ENCODE measurements around the gene ADAMTS20. TPM values are rescaled to one million over a fixed set of nuclear protein-coding genes. Genes with fewer than 3 reads are reported as not detected.
A peak's percentile ranks its signal among the peaks of the same experiment; 100 is the strongest.
"Not testable (repeated sequence)": the region's sequence is repeated elsewhere in the genome, so short reads cannot be mapped to it uniquely, and the experiment has no call there.

Gene ADAMTS20
- total RNA-seq, 1 experiment from 2014 or later = 0.30 TPM

DNA sequence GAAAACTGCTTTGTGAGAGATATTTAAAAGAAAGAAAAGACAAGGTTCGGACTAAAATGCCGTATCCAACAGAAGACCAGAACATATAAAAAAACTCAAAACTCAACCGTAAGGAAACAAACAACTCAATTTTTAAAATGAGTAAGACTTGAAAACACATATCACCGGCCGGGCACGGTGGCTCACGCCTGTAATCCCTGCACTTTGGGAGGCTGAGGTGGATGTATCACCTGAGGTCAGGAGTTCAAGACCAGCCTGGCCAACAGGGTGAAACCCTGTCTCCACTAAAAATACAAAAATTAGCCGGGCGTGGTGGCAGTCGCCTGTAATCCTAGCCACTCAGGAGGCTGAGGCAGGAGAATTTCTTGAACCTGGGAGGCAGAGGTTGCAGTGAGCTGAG lies 192.0 kb downstream of the ADAMTS20 start:
- not testable (repeated sequence) for DNase-seq (ENCODE audit: low read depth)

DNA sequence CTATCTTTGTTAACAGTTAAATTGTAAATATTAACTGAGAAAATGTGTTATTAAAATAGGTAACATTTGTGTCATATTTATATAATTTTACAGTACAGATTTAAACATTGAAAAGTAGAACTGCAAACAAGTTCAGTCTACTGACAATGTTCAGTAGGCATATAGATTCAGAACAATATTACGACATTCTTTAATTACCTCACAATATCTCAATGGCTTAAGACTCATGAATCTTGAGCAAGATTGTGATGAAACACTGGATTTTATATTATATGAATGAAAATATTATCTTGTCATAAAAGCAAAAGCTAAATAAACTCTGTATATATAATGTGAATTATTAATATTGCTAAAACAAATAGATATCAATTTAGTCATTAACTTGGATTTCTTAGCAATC lies 194.9 kb downstream of the ADAMTS20 start:
- no peak for DNase-seq (ENCODE audit: low read depth)

DNA sequence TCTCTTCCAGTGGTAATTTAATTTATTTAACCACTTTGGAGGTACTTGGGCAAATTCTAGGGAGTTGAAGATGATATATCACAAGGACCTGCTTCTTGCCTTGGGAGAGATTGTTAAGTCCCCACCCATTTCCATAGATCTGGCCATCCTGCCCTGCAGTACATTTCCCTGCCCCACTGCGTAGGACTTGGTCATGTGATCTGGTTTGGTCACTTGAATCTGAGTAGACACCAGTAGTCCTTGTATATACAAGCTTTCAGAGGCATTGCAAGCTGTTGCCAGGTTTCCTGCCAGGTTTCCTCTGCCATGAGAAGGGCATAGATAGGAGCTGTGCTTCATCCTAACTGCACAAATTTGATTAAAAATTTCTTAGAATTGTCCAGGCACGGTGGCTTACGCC lies 200.0 kb downstream of the ADAMTS20 start:
- no peak for DNase-seq (ENCODE audit: low read depth)

DNA sequence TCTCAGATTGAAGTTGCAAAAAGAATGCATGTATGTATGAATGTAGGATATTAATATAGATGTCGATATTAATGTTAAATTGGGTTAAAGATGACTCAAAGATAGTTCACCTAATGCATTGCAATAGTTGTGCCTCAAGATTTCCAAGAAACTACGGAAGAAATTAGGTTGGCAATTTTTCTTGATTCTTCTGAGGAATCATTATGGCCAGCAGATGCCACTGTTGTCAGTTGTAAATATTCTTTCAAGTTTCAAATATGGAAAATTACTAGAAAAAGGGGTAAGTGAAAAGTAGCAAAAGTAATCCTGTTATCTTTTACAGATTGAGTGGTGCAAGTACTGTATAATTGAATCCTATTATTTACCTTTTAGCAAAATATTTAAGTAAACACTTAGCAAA lies 202.1 kb downstream of the ADAMTS20 start:
- DNase-seq (ENCODE audit: low read depth) = no peak

DNA sequence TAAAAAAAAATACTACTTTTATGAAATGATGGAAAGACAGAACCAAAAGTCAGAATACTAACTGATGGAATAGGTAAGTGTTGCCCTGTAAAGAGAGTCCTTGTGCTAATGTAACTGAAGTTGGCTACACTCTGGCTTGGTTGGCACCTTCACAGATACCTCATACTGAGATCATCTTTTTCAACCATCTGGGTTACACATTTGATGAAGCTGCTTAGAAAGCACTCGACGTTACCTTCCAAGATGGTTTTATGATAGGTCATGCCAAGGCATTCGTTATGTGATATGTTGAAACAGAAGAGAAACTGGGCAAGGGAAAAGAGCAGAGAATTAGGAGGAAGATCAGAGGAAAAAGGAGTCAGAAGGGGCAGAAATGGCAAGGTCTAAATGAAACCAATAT lies 203.8 kb downstream of the ADAMTS20 start:
- DNase-seq (ENCODE audit: low read depth) = no peak

DNA sequence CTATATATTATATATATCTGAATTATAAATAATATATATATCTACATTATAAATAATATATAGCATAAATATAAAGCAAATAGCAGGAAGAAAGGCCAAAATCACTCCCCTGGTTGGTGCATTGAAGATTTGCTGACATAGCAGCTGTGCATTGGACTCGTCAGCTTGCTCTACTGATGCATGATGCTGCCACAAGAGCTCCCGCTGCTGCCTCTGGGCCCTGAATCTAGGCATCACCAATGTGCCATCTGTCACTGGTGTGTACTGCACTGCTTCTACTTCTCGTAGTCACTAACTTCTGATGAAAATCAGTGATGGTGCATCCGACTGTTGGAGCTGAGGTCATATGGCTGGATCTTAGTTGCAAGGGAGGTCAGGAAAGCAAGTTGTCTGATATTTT lies 205.0 kb downstream of the ADAMTS20 start:
- DNase-seq (ENCODE audit: low read depth) = no peak

DNA sequence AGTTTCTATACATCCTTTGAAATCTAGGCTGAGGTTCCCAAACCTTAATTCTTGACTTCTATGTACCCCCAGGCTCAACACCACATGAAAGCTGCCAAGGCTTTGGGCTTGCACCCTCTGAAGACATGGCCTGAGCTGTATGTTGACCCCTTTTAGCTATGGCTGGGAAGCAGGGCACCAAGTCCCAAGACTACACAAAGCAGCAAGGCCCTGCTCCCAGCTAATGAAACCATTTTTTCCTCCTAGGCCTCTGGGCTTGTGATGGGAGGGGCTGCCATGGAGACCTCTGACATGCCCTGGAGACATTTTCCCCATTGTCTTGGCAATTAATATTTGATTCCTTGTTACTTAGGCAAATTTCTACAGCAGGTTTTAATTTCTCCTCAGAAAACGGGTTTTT lies 207.0 kb downstream of the ADAMTS20 start:
- DNase-seq (ENCODE audit: low read depth) = no peak

DNA sequence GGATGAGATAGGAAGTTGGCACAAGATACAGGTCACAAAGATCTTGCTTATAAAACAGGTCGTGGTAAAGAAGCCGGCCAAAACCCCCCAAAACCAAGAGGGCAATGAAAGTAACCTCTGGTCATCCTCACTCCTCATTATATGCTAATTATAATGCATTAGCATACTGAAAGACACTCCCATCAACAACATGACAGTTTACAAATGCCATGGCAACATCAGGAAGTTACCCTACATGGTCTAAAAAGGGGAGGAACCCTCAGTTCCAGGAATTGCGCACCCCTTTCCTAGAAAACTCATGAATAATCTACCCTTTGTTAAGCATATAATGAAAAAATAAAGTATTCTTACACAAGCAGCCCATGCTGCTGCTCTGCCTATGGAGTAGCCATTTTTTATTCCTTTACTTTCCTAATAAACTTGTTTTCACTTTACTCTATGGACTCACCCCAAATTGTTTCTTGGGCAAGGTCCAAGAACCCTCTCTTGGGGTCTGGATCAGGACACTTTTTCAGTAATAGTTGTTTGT lies 210.2 kb downstream of the ADAMTS20 start:
- not testable (repeated sequence) for DNase-seq (ENCODE audit: low read depth)

DNA sequence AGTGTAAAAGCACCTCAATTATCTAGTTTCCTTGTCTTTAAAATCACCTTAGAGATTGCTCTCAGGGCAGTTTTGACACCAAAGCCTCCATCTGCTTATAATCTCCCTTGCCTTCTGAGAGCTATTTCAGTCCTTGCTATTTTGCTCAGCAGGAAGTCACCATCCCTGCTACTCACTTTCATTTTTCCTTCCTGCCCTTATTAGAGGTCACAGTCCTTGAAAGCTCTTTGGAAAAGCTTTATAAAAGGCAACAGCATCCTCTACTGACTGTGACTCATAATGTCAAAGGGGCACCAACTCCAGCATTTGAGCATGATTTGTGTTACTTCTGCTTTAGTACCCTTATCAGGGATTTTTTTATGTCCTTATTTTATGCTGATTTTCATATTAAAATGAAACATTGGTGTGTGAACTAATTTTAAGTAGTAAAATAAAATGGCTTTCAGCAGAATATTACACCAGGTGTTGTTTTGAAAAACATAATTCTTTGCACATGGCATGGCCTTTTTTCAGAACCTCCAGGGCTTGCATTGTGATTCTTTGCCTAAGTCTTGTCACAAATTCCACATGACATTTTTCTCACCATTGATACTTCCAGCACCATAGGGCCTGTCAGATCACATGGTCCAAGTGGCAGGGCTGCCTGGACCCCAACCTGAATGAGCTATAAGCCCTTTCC lies 213.0 kb downstream of the ADAMTS20 start:
- DNase-seq (ENCODE audit: low read depth) = peak; percentile 84

DNA sequence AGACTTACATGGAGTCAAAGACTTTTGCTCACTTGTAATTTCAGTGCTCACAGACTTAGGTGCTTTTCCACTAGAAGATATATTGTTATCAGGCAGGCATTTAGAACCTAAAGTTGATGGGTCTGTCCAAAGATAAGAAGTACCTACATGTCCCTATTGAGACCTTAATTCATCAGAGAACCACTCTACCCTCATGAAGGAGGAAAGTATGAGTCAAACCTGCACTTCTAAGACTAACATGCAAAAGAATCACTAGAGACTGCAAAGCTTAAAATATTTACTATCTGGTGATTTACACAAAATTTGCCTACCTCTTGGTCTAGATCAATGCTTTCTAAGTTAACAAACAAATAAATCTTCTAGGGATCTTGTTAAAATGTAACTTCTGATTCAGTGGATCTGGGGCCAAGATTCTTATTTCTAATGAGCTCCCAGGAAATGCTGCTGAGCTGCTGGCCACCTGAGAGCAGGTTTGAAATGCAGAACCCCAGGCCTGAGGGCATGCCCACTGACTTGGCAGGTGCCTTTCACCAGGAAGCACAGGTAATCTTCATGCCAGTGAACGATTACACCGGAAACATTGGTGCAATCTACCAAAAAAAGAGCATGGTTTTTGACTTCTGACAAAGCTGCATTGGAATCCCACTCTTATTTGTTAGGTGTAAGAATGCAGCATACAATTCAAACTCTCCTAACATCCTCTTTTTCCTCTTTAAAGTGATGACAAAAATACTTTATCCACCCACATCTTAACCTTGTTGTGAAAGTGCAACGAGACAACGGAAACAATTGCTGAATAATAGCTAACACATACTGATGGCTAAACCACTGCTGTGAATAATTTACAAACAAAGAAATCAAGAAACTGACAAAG lies 214.2 kb downstream of the ADAMTS20 start:
- peak; percentile 32 for DNase-seq (ENCODE audit: low read depth)

DNA sequence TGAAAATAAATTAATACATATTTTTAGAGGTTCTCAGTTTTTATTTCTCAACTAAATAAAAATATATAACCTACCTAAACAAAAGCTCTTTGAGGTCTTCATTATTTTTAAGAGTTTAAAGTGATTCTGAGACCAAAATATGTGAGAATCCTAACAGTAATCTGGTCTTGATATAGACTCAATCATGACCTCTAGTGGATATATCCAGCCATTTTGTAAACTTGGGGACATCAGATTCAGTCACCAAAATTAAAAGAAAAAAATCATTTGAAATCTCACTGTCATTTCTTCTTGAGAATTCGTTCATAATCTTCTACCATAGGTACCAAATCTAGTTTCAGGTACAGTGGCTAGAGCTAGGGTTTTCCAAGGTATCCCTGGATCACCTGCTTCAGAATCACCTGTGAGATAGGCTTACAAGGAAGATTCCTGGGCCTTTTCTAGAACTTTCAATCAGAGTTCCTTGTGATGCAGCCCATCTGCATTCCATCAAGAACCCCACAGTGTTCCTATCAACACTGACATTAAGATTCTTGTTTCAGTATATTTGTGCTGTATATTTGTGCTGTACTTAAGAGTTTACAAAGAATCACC lies 214.9 kb downstream of the ADAMTS20 start:
- peak; percentile 48 for DNase-seq (ENCODE audit: low read depth)

DNA sequence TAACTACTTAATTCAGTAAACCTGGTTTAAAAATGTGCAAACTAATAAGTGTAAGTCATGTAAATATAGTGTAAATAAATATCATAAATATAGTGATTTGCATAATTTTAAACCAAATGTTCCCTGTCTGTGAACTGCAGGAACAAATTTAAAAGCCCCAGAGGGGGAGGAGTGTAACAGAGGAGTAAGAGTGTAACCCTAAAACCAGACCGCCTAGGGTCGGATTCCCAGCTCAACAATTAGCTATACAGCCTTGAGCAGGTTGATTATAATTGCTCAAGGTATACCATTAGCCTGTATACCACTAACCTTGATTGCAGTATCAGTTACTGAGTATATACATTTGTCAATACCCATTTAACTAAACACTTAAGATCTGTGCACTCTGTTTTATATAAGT lies 218.4 kb downstream of the ADAMTS20 start:
- no peak for DNase-seq (ENCODE audit: low read depth)

DNA sequence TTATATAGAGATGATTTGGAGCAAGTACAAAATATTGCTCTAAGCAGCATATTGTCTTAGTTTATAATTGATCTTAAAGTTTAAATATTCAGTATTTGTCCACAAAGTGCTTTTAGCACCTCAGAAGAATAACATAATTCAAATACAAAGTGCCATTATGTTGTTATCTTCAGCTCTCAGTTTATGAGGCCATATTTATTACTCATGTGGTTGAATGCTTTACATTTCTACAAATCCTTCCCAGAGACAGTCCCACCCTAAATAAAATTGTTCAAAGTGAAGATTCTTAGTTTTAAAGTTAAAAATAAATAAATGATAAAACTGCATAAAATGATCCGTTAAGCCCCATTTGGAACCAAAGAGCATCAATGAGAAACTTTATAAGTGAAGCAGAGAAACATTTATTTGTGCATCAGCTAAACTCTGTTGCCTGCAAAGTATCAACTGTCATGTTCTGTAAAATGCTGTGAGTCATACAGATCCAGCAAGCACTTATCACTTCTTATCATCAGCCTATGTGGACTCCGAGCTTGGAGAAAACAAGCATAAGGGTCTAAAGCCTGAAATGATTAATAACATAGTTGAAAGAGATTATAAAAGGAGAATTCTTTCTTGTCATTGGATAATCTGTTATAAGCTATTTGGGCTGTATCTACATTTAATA lies 218.9 kb downstream of the ADAMTS20 start:
- peak; percentile 70 for DNase-seq (ENCODE audit: low read depth)

DNA sequence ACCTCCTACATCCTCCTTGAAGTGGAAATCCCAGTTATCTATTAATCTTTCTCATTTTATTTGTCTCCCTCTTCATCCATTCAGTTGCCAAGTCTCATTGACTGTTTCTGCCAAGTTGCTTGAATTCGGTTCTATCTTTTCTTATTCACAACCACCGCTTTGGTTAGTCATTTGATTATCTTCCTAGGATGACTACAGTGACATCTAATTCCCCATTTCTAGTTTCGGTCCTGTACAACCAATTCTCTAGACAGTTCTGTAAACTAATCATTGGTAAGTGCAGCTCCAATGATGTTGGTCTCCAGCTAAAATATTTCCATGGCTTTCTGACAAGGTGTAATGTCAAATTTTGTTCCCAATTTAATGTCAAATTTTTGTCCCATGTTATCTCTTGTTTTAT lies 220.1 kb downstream of the ADAMTS20 start:
- DNase-seq (ENCODE audit: low read depth) = no peak

DNA sequence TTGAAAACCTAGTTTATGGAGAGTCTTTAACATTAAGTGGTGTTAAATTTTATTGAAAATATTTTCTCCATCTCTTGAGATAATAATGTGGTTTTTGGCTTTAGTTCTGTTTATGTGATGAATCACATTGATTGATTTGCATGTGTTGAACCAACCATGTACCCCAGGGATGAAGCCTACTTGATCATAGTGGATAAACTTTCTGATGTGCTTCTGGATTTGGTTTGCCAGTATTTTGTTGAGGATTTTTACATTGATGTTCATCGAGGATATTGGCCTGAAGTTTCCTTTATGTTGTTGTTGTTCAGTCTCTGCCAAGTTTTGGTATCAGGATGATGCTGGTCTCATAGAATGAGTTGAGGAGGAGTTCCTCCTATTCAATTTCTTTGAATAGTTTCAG lies 222.6 kb downstream of the ADAMTS20 start:
- no peak for DNase-seq (ENCODE audit: low read depth)

DNA sequence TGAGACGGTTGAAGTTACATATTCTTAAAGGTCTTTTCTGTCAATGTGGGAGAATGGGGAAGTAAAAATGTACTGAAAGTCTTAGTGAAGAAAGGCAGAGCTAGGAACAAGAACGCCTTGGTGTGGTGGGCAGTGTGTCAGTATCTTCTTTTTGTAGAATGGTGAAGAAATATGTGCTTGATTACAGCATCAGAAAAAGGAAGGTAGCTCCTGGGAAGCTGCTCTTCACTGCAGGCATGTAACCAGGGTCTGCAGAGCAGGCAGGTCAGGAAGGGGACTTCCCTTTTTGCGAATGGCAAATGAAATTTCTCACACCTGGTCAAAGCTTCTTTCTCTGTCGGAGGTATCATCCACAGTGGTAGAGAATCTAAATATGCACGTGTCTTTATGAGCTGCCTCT lies 226.2 kb downstream of the ADAMTS20 start:
- DNase-seq (ENCODE audit: low read depth) = no peak

DNA sequence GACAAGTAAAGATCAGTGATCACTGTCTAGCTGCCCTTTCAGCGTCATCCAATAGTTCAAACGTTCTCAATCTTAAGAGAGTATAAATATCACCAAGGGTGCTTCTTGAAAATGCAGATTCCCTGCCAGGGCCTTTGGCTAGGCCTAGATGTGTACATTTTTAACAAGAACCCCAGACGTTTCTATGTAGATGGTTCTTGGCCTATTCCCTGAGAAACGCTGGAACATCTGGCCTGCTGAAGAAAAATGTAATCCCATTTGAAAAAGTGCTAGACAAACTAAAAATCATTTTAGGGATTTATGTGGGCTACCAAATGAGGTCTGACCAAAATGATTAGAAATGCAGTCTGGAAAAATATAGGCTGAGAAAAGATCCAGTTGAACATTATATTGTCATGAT lies 231.7 kb downstream of the ADAMTS20 start:
- DNase-seq (ENCODE audit: low read depth) = no peak

DNA sequence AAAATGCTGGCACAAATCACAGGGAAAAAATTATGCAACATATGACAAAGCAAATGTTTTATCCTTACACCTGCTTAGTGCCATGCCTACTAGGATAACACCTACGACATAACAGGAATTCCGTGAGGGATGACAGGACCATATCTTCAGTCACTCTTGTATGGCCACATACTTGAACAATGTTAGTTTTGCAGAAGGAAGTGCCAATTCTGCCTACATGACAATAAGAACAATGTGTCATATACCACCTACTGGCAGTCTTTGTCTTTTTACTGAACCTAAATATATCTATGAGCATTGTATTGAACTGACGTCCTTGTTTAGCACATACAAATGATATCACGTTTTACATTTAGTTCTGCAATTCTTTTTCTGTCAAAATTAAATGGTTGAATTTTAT lies 234.0 kb downstream of the ADAMTS20 start:
- no peak for DNase-seq (ENCODE audit: low read depth)

DNA sequence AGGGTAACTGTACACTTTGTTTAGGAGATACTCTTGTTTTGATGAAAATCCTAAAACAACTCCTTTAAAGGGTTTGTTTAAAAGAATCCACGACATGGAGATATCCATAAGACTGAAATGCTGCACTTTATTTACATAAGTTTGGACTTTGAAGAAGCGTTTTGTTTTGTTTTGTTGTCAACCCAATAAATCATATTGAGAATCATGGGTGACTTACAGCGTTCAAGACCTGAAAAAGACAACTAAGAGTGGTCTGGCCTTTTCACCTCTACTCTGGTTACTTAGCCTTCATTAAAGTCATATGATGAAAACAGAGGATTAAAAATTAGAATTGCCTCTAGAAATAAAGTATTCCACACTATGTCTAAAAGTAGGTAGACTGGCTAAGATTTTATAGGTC lies 234.8 kb downstream of the ADAMTS20 start:
- DNase-seq (ENCODE audit: low read depth) = peak; percentile 4

DNA sequence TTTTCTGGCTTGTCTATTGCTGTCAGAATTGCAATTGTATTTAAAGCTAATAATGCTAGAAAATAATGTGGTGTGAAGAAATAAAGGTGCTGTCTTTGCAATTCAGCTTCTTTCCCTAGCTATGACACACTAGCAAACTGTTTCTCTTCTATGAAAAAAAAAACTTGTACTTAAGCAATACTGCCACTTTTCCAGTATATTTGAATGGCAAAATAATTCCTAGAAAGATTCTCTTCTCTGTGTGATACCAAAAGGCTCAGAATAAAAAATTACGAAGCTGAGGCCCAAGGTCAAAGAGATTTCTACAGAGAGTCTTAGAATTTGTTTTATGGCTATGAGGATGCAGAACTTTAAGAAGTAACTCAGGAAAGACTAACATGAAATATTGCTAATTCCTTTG lies 235.5 kb downstream of the ADAMTS20 start:
- no peak for DNase-seq (ENCODE audit: low read depth)

DNA sequence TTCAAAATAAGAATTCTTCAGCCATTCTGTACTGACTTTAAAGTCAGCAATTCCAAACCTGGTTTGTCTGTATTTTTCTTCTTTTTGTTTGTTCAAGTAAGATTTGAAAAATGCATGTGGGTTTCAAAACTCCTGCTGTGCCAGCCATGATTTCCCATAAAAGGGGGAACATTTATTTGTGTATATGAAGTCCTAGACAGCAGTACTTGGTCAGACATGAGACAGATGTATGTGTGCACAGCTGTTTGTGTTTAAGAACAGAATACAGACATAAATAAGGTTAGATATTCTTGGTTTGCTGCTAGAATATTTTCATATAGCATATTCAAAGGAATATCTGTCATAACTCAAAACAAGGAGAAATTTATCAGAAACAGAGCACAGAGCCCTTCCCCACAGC lies 236.0 kb downstream of the ADAMTS20 start:
- DNase-seq (ENCODE audit: low read depth) = no peak

DNA sequence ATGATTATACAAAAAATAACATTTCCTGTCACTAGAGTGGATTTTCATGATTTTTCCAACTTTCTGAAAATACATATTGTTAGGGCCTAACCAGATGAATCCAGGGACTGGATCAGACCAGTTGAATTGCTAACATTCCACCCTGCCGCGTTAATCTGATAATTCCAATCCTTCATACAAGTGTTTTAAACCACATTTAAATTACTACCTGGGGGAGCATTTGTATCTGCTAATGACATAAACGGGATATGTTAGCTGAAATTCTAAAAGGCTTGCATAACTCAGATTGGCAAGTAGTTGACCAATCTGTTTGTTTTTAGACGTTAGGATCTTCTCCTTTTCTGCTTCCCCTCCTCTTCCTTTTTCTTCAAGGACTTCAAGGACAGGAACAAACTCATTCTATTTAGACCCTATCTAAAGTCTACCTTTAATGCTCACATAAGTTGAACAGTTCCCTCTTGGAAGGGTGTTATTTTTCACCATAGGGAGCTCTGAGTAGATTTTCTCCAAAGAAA lies 239.0 kb downstream of the ADAMTS20 start:
- no peak for DNase-seq (ENCODE audit: low read depth)
